Neutrophil (primary cell): ENCODE data around the gene SRRT.
"Not testable (repeated sequence)": the region's sequence is repeated elsewhere in the genome, so short reads cannot be mapped to it uniquely, and the experiment has no call there.

ENCODE experiments used
- H3K27ac ChIP-seq: fragments of 200-600 bp; sonication (generic); 2 replicates; pipeline ENCODE4 v1.5.1; 2016; ENCODE audit warnings: mild to moderate bottlenecking, moderate library complexity
- H3K27me3 ChIP-seq: fragments of 200-600 bp; sonication (generic); 2 replicates; pipeline ENCODE4 v1.6.0; 2016; ENCODE audit warnings: mild to moderate bottlenecking
- H3K36me3 ChIP-seq: fragments of 200-600 bp; sonication (generic); 2 replicates; pipeline ENCODE4 v1.5.1; 2017
- H3K4me1 ChIP-seq, 2 experiments: fragments of 200-600 bp in 1 of 2; sonication (generic) in 1 of 2; 1 replicate in 1 of 2; 2 replicates in 1 of 2; pipeline versions ENCODE4 v1.5.1 to v1.6.1; 2013 to 2016; ENCODE audit warnings: low read depth in 1 of 2, low read length in 1 of 2, mild to moderate bottlenecking in 1 of 2, moderate library complexity in 1 of 2; ENCODE audit not compliant: control insufficient read depth in 1 of 2, insufficient read depth in 1 of 2
- H3K4me3 ChIP-seq, 2 experiments: fragments of 200-600 bp in 1 of 2; sonication (generic) in 1 of 2; 1 replicate in 1 of 2; 2 replicates in 1 of 2; pipeline ENCODE4 v1.5.1; 2013 to 2016; ENCODE audit warnings: low read depth in 1 of 2, low read length in 1 of 2, mild to moderate bottlenecking in 1 of 2, moderate library complexity in 1 of 2
- H3K9me3 ChIP-seq: fragments of 200-600 bp; sonication (generic); 2 replicates; pipeline ENCODE4 v1.5.1; 2016
- TF ChIP-seq, protein P1 (sequence below): fragments of 200-600 bp; sonication (generic); IDR thresholded peaks from 2 replicates; pipeline ENCODE4 v1.5.1; 2016; ENCODE audit warnings: antibody characterized with exemption

The SRRT gene

DNA sequence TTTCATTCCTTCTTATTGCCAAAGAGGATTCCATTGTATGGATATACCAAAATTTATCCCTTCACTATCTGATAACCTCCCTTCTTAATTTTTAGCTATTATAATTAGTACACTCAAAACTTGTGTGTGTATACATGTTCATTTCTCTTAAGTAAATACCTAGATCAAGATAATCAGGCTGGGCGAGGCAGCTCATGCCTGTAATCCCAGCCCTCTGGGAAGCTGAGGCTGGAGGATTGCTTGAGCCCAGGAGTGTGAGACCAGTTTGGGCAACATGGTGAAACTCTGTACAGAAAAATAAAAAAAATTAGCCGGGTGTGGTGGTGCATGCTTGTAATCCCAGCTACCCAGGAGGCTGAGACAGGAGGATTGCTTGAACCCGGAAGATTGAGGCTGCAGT is 36.6 kb downstream of the SRRT start:
- H3K9me3 ChIP-seq = no peaks in the 10 kb centered on the region
- no peak overlapping the region for H3K27ac ChIP-seq
- TF ChIP-seq, protein P1, sequence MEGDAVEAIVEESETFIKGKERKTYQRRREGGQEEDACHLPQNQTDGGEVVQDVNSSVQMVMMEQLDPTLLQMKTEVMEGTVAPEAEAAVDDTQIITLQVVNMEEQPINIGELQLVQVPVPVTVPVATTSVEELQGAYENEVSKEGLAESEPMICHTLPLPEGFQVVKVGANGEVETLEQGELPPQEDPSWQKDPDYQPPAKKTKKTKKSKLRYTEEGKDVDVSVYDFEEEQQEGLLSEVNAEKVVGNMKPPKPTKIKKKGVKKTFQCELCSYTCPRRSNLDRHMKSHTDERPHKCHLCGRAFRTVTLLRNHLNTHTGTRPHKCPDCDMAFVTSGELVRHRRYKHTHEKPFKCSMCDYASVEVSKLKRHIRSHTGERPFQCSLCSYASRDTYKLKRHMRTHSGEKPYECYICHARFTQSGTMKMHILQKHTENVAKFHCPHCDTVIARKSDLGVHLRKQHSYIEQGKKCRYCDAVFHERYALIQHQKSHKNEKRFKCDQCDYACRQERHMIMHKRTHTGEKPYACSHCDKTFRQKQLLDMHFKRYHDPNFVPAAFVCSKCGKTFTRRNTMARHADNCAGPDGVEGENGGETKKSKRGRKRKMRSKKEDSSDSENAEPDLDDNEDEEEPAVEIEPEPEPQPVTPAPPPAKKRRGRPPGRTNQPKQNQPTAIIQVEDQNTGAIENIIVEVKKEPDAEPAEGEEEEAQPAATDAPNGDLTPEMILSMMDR = no peak
- peaks cover 6 to 13% of the 10 kb centered on the region in 2 experiments for H3K4me1 ChIP-seq
- no peak overlapping the region for H3K4me3 ChIP-seq
- H3K36me3 ChIP-seq = no peaks in the 10 kb centered on the region
- H3K27me3 ChIP-seq = peaks cover 16% of the 10 kb centered on the region

DNA sequence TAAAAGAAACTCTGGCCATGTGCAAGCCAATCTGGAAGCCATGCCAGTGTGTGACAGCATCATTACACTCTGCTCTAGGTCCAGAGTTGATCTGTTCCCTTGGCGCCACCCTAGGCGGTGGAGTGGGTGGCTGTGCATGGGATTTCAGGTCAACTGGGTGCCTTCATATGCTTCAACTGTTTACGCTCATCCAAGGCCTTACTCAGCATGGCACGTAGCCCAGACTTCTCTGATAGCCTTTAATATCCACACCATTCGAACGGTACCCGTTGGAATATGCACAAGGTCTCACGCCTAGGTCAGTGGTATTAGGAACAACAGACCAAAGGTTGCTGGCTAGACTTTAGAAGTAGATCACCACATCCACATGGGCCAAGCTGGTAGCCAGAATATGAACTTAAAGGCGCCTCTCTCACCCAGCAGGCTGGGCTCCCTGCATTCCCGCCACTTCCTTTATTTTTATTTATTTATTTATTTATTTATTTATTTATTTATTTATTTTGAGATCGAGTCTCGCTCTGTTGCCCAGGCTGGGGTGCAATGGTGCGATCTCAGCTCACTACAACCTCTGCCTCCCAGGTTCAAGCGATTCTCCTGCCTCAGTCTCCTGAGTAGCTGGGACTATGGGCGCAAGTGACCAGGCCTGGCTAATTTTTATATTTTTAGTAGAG is 39.4 kb downstream of the SRRT start:
- Histone ChIP-seq H3K4me1 (peaks cover 6 to 13% of the 10 kb centered on the region in 2 experiments), H3K9me3 (no peaks in the 10 kb centered on the region), H3K27me3 (peaks cover 19% of the 10 kb centered on the region), H3K27ac (no peak overlapping the region), H3K4me3 (no peak overlapping the region), H3K36me3 (no peaks in the 10 kb centered on the region)
- TF ChIP-seq, protein P1 = no peak

DNA sequence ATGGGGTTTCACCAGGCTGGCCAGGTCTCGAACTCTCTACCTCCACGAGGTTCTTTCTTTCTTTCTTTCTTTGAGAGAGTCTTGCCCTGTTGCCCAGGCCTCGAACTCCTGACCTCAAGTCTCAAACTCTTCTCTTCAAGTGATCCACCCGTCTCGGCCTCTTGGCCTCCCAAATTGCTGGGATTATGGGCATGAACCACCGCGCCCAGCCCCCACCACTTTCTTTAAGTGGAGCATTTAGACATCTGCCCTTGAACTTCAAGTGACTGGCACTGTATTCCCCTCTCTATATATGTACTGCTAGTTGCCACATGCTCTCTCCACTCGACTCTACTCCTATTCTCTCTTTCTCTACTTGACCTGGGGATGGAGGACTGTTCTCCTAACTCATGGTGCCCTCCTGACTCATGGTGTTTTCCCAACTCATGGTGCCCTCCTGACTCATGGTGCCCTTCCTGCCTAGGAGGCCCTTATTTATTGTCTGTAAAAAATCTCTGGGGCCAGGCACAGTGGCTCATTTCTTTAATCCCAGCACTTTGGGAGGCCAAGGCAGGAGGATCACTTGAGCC is 40.1 kb downstream of the SRRT start:
- Histone ChIP-seq H3K27ac (no peak overlapping the region), H3K36me3 (no peaks in the 10 kb centered on the region), H3K4me3 (no peak overlapping the region), H3K9me3 (no peaks in the 10 kb centered on the region), H3K27me3 (peaks cover 19% of the 10 kb centered on the region), H3K4me1 (peaks cover 5 to 12% of the 10 kb centered on the region in 2 experiments)
- TF ChIP-seq, protein P1 = no peak

DNA sequence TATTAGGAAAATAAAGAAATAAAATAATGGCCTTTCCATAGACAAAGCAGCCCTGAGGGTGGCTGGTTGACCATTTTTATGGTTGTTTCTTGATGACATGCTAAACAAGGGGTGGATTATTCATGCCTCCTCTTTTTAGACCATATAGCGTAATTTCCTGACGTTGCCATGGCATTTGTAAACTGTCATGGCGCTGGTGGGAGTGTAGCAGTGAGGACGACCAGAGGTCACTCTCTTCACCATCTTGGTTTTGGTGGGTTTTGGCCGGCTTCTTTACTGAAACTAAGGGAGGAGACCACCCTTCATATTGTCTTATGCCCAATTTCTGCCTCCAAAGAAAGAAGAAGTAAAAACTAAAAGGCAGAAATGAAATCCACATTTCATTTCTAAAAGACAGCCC is 44.4 kb downstream of the SRRT start:
- not testable (repeated sequence) for H3K27ac ChIP-seq, H3K36me3 ChIP-seq, H3K4me3 ChIP-seq, H3K4me1 ChIP-seq, H3K9me3 ChIP-seq
- H3K27me3 ChIP-seq = peaks cover 53% of the 10 kb centered on the region

DNA sequence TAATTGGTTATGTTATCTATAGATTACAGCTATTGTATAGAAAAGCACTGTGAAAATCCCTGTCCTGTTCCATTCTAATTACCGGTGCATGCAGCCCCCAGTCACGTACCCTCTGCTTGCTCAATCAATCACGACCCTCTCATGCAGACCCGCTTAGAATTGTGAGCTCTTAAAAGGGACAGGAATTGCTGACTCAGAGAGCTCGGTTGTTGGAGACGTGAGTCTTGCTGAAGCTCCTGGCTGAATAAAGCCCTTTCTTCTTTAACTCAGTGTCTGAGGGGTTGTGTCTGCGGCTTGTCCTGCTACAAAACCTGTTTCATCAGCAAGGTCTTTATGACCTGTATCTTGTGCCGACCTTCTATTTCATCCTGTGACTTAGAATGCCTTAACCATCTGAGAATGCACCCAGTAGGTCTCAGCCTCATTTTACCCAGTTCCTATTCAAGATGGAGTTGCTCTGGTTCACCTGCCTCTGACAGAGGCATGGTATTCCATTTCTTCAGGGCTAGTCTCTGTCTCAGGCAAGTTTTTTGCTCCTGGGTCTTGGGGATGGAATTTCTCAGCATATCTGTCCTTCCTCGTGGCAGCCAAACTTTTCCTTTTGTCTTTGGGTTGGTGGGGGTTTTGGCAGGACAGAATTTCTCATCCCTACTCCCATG is 45.0 kb downstream of the SRRT start:
- H3K9me3 ChIP-seq, H3K4me3 ChIP-seq, H3K27ac ChIP-seq, H3K36me3 ChIP-seq, H3K4me1 ChIP-seq: not testable (repeated sequence)
- H3K27me3 ChIP-seq = peaks cover 53% of the 10 kb centered on the region

DNA sequence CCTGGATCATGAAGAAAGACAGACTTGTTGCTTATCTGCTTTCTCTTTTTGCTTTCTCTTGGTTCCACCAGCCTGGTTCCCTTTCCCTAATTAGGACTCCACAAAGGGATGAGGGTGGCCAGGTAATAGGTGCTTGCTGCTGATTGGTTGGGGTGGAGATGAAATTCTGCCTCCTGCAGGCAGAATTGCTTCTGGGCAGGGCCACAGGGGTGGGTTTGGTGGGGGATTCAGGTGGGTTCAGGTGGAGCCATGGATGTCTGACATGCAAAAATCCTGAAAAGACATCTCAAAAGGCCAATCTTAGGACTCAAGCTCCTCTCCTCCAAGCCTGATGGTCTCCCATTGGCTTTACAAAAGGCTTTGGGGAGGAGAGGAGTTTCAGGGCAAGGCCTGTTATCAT is 46.1 kb downstream of the SRRT start:
- no peak overlapping the region for H3K27ac ChIP-seq
- no peak overlapping the region for H3K4me3 ChIP-seq
- no peaks in the 10 kb centered on the region for H3K36me3 ChIP-seq
- peaks cover 53% of the 10 kb centered on the region for H3K27me3 ChIP-seq
- no peaks in the 10 kb centered on the region for H3K4me1 ChIP-seq
- no peaks in the 10 kb centered on the region for H3K9me3 ChIP-seq
- TF ChIP-seq, protein P1 = no peak

DNA sequence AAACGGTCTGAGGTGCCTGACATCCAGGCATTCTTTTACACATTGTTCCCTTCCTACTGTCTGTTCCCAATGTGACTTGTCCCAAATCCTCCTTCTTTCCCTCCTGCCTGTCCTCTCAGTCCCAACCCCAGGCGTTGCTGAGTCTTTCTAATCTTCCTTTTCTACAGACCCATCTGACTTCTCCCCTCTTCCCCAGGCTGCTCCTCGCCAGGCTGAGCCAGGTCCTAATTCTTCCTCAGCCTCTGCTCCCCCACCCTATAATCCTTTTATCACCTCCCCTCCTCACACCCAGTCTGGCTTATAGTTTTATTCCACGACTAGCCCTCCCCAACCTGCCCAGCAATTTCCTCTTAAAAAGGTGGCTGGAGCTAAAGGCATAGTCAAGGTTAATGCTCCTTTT is 48.7 kb downstream of the SRRT start:
- H3K4me3 ChIP-seq, H3K4me1 ChIP-seq, H3K27ac ChIP-seq: not testable (repeated sequence)

More for the DNA sequence above, 48.7 kb downstream of the SRRT start:
- not testable (repeated sequence) for H3K36me3 ChIP-seq, H3K9me3 ChIP-seq
- H3K27me3 ChIP-seq = peaks cover 40% of the 10 kb centered on the region
